GM12891 (cell line): ENCODE results near the gene GAP43.

Experiments
- PAX5 ChIP-seq: IDR thresholded peaks from 2 replicates; pipeline ENCODE4 v1.6.1; 2011; ENCODE audit warnings: low read length, moderate library complexity, mild to moderate bottlenecking; ENCODE audit not compliant: insufficient read depth, severe bottlenecking
- POLR2A ChIP-seq: IDR thresholded peaks from 2 replicates; pipeline ENCODE4 v1.6.1; 2011; ENCODE audit warnings: low read depth, low read length, control low read depth
- POLR2AphosphoS5 ChIP-seq: IDR thresholded peaks from 2 replicates; pipeline ENCODE4 v1.6.1; 2011; ENCODE audit warnings: low read depth, low read length, control low read depth
- SPI1 ChIP-seq: IDR thresholded peaks from 2 replicates; pipeline ENCODE4 v1.6.1; 2011; ENCODE audit warnings: low read depth, low read length, control low read depth

DNA sequence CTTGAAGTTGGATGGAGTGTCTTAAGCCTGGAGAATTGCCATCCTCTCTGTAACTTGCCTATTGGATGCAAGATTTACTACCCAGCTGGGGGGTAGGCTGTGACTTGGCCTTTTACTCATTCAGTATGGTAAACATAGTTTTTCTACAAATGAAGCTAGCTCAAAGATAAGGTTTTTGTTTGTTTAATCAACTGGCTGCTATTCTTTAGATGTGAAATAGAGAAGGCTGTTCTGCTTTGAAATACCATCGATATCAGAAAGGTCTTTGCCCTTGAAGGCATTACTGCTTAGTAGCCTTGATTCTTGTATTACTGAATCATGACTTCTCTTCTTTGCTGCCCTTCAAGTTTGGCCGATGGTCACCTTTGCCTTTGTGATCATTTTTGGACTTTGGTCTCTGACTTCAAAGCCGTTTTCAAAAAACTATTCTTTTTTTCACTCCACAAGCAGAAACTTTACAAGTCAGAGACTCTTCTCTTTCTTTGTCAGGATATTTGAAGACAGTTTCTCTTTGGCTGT lies 83.1 kb downstream of the GAP43 start:
- no peak for TF ChIP-seq POLR2A
- TF ChIP-seq POLR2AphosphoS5: no peak
- TF ChIP-seq SPI1: no peak
- no peak for TF ChIP-seq PAX5
